SK-N-DZ (cell line): ENCODE data around the gene UGCG. TPM values are rescaled to one million over a fixed set of nuclear protein-coding genes. Genes with fewer than 3 reads are reported as not detected.
"Not testable (repeated sequence)": the region's sequence is repeated elsewhere in the genome, so short reads cannot be mapped to it uniquely, and the experiment has no call there.

Experiments
- DNase-seq: peaks from one replicate; pipeline ENCODE4 v3.0.0-alpha.2; 2015; ENCODE audit warnings: low spot score
- polyA plus RNA-seq, 2 experiments: library from polyadenylated mRNA; depleted of rRNA; stranded (reverse); fragments of >200 nt; gene quantifications; 2 replicates each; pipeline ENCODE4 v1.2.3, GENCODE V29; 2014

The UGCG gene
- 33.9 and 34.5 TPM in 2 replicates for polyA plus RNA-seq (2014; cell fraction: cytosol; rRNA removed)
- 16.9 and 17.8 TPM in 2 replicates for polyA plus RNA-seq (2014; cell fraction: nucleus; rRNA removed)

DNA sequence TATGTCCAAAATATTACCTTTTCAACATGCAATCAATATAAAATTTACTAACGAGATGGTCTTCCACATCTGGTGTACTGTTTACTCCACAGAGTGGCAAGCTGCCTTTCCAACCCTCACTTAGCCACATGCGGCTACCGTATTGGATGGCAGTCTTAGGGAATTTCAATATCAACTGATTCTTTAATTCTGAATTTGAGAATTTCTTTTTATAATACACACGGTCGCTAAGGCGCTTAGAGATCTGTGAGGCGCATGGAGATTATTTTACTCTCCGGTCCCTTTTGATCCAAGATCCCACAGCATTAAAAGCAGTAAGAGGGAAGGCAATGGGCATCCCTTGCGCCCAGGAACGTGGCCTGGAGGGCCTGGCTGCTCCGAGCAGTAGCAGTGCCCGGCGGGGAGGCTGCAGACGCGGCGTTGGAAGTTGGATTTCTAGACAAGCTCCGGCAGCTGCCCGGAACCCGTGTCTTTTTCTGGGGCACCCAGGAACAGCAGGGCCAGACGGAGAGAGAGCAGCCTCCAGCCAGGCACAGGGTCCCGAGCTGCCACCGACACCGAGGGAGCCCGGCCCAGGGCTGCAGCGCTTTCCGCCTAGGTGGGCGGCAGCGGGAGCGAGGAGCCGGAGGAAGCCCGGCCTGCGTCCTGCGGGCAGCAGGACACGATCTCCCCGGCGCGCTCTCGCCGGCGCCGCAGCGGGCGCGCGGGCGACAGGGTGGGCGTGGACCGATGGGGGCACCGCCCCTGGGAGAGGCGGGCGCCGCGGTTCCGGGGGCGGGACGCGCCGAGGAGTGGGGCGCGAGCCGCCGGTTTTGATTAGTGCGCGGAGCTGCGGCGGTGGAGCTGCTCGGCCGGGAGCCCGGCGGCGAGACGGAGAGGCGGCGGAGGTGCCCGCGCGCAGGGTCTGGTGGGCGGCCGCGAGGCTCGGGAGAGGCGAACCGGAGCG is at the start of gene UGCG:
UGCG (plus strand) TSS at position 819 of the 946 bp plus-strand sequence. CDS start 402 bp downstream, outside the sequence.
- DNase-seq: peak; percentile 88

DNA sequence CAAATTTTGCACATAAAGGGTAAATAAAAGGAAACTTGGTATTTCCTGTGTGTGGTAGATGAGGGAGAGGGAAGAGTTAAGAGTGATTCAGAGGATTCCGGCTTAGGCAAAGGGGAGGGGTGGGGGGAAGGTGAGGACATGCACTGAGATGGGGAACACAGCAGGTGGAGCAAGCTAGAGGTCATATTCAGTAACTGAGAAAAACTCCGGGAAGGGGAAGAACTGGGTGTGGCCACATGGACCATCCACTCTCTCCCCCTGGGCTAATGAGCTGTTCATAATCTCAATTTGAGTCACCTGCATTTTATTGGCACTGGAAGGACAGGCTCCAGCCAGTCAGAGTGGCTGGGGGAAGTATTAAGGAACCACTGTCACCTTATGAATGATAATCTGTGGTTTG is 45.1 kb upstream of the UGCG start:
- no peak for DNase-seq

DNA sequence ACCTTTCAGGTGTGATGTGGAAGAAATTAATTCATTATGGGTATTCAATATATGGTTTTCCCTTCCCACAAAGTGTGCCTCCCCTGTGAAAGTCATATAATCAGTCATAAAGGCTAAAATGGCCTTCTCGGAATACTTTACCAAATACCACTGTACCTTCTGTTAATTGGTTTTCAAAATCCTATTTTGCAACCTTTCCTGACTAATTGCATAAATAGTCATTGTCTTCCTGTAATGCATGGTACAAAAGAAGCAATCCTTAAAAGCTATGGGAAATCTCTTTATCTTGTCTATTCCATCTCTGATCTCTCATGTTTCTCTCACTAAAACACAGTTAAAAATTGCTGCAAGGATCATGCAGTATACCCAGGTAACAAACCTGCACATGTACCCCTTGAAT is 44.3 kb upstream of the UGCG start:
- no peak for DNase-seq

DNA sequence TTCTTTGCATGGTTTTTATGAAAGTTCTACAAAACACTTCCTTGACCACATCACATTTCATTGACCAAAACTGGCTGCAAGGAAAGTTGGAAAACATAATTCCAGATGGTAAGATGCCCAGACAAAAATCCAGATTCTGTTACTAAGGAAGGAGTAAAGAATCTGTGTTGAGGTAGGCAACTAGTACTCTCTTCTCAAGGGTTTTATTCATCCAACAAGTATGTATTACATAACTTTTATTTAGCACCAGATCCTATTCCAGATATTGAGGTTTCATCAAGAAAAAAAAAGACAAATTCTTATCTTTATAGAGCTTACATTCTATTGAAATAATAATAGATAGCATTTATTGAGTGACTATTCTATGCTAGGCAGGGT is 43.2 kb upstream of the UGCG start:
- no peak for DNase-seq

DNA sequence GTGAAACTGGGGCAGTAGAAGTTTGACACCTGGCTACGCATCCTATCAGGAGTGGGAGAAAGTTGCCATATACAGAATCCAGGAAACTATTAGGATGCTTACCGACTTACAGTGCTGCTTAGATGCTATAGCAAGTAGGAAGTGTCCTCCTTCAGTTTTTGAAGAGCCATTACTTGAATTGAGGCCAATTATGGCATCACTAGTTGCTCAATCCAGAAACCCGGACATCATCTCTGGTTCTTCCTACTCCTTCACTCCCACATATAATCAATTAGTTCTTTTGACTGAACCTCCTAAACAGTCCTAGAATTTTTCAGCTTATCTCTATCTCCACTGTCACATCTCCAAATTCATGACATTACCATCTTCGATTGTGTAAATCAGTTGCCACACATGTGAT is 41.8 kb upstream of the UGCG start:
- DNase-seq: no peak

DNA sequence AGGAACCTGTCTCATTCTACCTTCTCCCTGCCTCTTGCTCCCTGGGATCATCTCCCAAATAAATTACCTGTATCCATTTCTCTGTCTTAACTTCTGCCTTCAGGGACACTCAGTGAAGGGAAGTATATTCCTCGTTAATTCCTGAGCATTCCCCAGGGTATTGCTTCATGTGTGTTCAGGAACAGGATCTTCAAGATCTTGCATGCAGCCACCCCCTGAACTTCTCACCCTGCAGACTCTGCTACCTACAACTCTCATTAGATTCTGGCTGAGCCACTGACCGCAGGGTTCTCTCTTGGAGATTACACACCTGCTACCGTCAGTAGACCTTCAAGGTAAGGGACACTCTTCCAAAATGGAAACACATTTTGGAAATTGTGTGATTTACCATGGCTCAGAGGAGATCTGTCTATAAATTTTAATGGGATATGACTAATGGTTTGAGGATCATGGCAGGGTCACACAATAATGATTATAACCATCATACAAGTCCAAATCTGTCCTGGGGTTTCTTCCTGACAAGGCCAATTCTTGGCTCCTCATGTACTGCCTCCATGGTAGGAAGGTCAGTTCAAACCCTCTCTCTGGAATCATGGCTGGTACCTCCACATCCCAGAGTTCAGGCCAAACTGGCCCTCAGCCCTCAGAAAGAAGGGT is 38.9 kb upstream of the UGCG start:
- DNase-seq: no peak

DNA sequence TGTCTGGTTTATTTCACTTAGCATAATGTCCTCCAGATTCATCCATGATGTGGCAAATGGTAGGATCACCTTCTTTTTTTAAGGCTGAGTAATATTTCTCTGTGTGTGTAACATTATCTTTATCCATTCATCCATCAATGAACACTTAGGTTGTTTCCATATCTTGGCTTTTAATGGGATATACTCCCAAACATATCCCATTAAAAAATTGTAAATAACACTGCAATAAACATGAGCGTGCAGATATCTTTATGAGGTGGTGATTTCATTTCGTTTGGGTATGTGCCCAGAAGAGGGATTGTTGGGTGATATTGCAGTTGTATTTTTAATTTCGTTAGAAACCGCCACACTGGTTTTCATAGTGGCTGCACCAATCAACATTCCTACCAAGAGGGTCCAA is 36.2 kb upstream of the UGCG start:
- DNase-seq: no peak

DNA sequence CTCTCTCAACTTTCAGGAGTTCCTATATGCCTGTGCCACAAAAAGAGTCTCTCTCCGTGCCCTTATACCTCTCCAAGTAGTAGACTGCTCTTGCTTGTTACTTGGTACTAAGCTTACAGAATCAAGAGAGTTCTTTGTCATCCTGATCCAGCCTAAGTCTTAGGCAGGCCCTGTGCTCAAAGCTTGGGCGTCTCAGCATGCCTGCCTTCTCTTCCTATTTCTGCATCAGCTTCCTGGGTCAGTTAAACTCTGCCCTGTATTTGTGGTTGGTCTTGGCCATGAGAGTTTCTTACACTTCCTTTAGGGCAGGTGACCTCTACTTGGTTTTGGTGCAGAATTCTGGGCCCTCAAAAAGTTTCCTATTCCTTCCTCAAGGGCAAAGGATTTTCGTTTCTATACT is 33.0 kb upstream of the UGCG start:
- no peak for DNase-seq

DNA sequence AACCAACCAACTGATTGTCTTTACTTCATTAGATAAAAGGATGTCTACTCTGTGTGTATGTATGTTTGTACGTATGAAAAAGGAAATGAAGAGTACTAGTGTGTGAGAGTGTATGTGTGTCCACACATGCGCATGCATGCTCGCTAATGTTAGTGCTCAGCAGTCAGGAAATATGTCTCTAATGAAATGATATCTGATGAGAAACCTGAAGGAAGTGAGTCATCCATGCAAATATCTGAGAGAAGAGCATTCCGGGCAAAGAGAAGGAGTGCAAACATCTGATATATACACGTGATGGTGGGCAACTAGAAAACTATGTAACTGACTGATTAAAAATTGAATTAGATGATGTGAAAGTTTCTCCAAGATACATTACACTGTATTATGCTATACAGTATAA is 29.6 kb upstream of the UGCG start:
- DNase-seq: no peak

DNA sequence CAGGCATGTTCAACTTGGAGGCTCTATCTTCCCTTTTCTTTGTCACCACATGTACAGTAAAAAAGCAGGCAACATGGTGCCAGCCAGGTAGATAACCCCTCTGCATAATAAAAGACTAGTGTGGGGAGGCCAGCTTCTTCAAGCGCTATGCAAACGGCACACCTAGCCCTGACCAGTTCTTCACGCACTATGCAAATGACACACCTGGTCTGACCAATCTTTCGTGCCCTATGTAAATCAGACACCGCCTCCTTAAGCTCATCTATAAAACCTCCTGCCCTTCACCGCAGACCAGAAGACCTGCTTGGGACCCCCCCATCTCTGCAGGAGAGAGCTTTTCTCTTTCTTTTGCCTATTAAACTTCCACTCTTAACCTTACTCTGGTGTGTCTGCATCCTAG is 28.1 kb upstream of the UGCG start:
- DNase-seq: no peak

DNA sequence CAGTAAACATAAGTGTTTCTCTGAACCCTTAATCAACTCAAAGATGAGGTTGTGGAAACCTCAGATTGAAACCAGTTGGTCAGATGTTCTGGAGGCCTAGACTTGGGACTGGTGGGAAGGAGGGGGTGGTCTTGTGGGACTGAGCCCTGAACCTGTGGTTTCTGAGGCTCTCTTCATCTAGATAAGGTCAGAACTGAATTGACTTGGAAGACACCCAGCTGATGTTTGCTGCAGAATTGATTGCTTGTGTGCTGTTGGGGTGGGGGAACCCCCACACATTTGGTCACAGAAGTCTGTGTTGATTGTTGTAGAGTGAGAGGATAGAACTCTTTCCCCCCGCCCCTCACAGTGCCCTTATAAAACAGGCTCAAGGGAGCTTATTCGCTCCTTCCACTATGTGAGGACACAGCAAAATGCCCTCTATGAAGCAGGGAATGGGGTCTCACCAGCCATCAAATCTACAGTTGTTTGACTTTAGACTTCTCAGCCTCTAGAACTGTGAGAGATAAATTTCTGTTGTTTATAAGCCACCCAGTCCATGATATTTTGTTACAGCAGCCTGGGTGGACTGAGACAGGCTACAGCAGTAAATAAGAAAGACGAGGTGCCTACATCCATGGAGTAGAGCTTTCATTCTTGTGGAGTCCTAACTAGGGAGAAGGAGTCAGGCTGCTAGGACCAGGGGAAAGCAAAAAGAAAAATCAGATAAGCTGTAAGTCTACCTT is 25.7 kb upstream of the UGCG start:
- DNase-seq: no peak

DNA sequence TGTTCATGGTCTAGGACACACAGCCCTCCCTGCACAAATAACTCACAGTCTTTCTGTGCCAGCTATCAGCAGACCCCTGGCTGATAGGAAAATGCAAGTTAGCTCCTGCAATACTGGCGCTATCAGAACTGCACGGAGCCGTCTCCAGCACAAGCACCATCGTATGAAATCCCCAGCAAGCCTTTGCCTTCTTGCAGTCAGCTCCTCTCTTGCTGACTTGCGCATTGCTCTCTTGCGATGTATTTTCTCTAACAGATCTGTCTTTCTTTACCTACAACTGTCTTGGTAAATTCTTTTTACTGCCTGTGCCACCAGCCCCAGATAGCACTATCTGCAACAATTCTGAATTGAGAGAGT is 25.1 kb upstream of the UGCG start:
- DNase-seq: no peak

DNA sequence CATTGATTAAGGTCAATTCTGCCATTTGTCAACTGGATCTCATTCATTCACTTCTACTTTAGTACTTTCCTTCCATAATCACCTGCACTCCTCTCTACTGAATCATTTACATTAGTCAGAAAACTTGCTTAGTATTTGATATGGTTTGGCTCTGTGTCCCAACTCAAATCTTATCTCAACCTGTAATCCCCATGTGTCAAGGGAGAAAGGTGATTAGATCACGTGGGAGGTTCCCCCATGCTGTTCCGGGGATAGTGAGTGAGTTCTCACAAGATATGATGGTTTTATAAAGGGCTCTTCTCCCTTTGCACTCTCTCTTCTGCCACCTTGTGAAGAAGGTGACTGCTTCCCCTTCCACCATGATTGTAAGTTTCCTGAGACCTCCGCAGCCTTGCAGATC is 23.7 kb upstream of the UGCG start:
- no peak for DNase-seq

DNA sequence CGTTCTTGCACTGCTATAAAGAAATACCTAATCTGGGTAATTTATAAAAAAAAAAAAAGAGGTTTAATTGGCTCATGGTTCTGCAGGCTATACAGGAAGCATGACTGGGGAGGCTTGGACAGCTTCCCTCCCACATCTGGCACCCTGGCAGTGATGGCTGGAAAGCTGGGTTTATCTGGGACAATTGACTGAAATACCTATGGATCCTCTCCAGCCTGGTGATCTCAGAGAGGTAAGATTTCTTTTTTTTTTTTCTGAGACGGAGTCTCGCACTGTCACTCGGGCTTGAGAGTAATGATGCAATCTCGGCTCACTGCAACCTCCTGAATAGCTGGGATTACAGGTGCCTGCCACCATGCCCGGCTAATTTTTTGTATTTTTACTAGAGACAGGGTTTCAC is 22.7 kb upstream of the UGCG start:
- no peak for DNase-seq

DNA sequence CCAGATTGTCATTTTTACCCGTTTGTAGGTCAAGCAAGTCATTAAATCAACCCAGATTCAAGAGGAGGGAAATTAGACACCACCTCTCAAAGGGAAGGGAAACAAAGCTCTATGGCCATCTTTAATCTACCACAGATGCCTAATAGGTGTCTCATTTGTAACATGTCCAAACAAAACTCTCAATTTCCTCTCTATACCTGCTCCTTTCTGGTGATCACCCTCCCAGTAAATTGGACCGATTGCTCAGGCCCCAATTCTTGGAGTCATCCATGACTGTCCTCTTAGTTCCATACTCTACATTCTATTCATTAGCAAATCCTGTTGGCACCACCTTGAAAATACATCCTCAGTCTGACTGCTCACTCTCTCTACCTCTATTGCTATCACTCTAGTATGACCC is 22.1 kb upstream of the UGCG start:
- DNase-seq: no peak

DNA sequence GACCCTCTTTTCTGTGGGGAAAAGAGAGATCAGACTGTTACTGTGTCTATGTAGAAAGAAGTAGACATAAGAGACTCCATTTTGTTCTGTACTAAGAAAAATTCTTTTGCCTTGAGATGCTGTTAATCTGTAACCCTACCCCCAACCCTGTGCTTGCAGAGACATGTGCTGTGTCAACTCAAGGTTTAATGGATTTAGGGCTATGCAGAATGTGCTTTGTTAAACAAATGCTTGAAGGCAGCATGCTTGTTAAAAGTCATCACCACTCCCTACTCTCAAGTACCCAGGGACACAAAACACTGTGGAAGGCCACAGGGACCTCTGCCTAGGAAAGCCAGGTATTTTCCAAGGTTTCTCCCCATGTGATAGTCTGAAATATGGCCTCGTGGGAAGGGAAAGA is 21.3 kb upstream of the UGCG start:
- not testable (repeated sequence) for DNase-seq

DNA sequence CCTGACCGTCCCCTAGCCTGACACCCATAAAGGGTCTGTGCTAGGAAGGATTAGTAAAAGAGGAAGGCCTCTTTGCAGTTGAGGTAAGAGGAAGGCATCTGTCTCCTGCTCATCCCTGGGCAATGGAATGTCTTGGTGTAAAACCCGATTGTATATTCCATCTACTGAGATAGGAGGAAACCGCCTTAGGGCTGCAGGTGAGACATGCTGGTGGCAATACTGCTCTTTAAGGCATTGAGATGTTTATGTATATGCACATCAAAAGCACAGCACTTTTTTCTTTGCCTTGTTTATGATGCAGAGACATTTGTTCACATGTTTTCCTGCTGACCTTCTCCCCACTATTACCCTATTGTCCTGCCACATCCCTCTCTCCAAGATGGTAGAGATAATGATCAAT is 20.9 kb upstream of the UGCG start:
- DNase-seq: not testable (repeated sequence)

DNA sequence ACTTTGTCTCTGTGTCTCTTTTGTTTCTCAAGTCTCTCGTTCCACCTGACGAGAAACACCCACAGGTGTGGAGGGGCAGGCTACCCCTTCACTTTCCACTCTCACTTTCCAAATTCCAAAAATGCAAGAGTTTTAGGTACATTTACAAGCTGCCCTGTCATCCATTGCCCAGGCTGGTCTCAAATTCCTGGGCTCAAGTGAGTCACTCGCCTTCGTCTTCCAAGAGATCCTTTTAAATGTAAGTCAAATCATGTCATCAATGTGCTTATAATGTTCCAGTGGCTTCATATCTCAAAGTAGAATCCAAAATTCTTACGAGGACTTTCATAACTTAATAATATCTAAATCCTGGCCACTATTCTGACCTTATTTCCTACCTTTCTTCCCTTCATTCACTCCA is 20.4 kb upstream of the UGCG start:
- DNase-seq: no peak

DNA sequence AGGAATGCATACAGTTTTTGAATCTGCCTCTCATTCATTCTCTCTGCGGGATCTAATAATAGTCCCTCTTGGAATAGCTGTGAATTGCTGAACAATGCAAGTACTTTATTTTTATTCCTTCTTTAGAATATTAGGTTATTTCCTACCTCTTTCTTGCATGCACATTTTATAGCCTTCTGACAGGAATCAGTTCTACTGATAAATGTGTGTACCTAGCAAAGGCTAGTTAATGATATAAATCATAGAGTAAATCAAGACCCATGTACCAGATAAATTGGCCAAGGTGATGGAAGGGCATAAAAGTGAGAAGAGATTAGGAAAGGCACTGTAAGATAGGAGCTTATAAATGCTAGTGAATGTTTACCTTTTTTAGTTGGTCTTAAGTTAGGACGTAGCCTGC is 19.2 kb upstream of the UGCG start:
- no peak for DNase-seq

DNA sequence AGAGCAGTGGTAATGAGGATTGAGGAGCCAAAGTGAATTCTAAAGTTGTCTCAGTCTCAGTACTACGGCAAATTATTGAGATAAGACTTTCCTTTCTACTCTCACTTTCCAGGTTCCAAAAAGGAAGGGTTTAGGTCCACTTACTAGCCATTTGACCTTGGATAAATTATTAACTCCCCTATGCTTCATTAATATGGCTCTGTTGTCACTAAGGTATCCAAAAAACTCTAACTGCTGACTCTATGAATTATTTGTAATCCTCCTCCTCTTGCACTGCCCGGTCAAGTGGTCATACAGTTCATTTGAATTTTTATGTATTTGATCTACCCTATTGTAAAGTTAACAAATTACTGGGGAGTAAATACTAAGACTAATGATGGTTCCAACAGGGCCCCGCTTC is 17.7 kb upstream of the UGCG start:
- no peak for DNase-seq

DNA sequence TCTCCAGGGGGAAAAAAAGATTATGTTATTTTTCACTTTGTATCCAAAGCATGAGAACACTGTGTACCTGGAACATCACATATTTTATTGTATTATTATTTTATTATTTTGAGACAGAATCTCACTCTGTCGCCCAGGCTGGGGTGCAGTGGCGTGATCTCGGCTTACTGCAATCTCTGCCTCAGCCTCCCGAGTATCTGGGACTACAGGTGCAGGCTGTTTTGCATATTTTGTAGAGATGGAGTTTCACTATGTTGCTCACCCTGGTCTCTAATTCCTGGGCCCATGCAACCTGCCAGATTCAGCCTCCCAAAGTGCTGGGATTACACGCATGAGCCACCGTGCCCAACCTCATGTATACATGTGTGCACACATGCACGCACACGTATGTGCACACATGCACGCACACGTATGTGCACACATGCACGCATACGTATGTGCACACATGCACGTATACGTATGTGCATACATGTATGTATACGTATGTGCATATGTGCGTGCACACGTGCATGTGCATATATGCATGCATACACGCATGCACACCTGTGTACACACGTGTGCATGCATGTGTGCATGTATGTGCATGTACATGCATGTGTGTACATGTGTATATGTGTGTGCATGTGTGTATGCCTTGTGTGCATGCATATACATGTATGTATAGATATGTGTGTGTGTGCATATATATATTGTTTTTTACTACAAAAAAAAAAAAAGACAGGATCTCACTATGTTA is 9.5 kb upstream of the UGCG start:
- no peak for DNase-seq

DNA sequence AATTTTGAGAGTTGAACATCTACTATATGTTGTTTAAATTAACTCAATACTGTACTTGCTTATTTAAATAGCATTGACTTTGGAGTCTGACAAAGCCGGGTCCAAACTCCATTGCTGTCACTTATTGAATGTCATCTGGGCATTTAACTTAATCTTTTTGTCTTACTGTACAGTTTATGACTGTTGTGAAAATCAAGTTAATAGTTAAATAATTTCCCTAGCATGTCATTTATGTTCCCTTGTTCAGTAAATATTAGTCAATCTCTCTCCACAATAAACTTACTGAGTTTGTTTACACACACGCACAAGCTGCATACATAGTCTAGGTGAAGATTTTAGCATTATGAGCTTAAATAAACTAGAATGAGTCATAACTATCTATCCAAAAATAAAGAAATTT is 6.3 kb upstream of the UGCG start:
- DNase-seq: no peak
